GM18499 (cell line): Measurements from ENCODE around the gene SEC62.
"Not testable (repeated sequence)": the region's sequence is repeated elsewhere in the genome, so short reads cannot be mapped to it uniquely, and the experiment has no call there.

Source experiments
- ATAC-seq: cut with Tn5 transposase; IDR thresholded peaks from one replicate; pipeline ENCODE4 v1.9.1; 2021; ENCODE audit warnings: moderate number of reproducible peaks; ENCODE audit not compliant: insufficient read depth, unreplicated experiment

SEC62 gene

DNA sequence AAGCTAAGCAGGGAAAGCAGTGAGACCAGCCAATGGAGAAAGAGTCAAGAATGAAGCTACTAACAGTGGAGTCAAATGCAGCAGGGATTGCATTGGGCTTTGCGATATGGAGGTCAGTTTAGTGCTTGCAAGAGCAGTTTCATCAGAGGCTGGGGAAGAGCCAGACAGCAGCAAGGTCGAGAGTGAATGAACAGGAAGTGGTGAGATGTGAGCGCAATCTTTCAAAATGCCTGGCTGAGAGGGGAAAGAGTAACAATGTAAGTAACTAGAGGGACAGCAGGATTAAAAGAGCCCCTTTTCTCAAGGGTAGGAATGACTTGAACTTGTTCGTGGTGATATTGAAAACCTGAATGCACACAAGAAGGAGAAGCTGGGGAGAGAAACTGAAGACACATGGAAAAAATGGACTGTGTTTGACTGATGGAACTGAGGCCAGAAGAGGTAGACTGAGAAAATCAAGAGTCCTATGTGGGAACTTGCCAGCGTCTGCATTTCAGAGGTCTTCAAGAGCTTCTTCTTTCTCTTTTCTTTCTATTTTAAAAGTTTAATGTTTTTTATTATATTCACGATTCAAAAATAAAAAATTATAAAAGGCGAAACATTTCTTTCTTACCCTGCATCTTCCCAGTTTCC lies 40.5 kb downstream of the SEC62 start:
- peak; percentile 74 for ATAC-seq

DNA sequence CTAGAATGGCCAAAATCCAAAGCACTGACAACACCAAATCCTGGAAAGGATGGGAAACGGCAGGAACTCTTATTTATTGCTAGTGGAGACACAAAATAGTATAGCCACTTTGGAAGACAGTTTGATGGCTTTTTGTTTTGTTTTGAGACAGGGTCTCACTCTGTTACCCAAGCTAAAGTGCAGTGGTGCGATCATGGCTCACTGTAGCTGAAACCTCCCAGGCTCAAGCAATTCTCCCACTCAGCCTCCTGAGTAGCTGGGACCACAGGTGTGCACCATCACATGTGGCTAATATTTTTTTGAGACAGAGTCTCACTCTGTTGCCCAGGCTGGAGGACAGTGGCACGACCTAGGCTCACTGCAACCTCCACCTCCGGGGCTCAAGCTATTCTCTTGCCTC lies 43.9 kb downstream of the SEC62 start:
- no peak for ATAC-seq

DNA sequence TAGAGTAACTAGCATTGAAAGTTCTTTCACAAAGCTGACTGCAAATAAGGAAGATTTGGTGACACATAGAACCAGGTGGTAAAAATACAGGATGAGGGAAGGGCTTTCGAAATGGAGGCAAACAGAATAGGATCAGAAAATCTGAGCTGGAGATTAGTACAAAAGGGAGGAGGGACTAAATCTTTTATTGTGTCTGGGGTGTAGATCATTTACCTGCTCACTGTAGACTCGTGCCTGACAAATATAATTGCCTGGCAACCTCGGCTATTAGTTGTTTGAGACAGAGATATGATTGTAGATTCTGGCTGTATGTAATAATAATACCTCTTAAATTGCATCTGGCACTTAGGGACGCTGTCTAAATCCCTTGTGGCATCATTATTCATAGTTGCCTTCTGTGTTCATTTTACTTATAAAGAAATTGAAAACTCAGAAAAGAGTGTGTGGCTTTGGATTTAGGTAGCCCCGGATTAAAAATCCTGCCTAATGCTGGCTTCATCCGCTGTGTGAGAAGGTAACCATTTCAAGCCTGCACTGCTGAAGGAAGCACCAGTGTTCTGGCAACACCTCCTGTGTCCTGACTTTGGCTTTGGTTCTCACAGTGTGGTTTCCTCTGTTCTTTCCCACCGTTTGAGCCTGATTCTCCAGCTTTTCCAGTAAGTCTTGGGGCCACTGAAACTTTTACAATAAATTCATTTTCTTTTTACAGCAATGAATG lies 46.2 kb downstream of the SEC62 start:
- no peak for ATAC-seq

GRCh38 chr3:170016057-170016456 lies 49.5 kb downstream of the SEC62 start:
- ATAC-seq: no peak

GRCh38 chr3:170019306-170019705 lies 52.7 kb downstream of the SEC62 start:
- ATAC-seq: not testable (repeated sequence)

DNA sequence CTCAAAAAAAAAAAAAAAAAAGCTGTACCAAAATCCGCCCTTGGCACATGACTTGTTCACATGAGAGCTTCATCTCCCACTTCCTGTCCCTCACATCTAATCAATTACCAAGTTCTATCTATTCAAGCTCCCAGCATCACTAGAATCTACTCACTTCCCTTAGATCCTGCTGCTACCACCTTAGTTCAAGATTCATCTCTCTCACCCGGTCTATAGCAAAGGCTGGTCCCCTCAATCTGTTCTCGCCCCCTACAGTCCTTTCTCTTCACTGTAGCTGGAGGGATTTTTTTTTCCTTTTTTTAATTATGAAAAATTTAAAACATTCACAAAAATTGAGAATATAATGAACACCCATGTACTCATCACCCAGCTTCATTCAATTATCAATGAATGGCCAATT lies 54.5 kb downstream of the SEC62 start:
- no peak for ATAC-seq

GRCh38 chr3:170022336-170022735 lies 55.7 kb downstream of the SEC62 start:
- ATAC-seq: no peak

- ATAC-seq: no peak
These were observed 56.6 kb downstream of the SEC62 start for GRCh38 chr3:170023165-170023564.

GRCh38 chr3:170024581-170024980 lies 58.0 kb downstream of the SEC62 start:
- ATAC-seq: no peak

DNA sequence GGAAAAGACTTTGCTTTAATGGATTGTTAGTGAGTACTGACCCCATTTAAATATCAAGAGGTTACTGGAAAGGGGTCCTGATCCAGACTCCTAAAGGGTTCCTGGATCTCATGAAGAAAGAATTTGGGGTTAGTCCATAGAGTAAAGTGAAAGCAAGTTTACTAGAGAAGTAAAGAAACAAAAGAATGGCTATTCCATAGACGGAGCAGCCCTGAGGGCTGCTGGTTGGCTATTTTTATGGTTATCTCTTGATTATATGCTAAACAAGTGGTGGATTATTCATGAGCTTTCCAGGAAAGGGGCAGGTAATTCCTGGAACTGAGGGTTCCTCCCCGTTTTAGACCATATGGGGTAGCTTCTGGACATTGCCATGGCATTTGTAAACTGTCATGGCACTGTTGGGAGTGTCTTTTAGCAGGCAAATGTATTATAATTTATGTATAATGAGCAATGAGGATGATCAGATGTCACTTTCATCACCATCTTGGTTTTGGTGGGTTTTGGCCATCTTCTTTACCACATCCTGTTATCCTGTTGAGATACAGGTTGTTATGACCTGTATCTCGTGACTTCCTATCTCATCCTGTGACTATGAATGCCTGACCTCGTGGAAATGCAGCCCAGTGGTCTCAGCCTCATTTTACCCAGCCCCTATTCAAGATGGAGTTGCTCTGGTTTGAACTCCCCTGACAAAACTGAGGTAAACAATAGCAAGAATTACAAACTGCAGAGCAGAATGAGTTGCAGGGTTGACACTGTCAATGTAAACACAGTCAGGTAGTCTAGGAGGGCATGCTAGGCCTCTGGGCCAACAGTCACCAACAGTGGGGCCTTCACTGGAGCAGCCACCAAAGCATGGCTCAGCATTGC lies 60.9 kb downstream of the SEC62 start:
- ATAC-seq: no peak

DNA sequence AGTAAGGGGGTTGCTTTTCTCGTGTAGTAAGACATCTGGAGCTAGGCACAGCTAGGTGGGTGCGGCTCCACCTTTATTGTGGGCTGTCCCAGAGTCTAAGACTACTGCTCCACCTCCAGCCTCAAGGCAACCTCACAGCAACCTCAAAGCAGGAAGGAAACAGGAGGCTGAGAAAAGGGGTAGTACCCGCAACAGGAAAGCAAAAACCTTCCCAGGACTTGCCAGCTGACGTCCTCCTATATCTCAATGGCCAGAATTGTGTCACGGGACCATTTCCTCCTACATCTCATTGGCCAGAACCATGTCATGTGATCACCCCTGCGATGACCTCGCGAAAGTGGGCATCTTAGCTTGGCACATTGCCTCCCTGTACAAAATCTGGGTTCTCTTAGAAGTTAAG lies 66.9 kb downstream of the SEC62 start:
- ATAC-seq: no peak

DNA sequence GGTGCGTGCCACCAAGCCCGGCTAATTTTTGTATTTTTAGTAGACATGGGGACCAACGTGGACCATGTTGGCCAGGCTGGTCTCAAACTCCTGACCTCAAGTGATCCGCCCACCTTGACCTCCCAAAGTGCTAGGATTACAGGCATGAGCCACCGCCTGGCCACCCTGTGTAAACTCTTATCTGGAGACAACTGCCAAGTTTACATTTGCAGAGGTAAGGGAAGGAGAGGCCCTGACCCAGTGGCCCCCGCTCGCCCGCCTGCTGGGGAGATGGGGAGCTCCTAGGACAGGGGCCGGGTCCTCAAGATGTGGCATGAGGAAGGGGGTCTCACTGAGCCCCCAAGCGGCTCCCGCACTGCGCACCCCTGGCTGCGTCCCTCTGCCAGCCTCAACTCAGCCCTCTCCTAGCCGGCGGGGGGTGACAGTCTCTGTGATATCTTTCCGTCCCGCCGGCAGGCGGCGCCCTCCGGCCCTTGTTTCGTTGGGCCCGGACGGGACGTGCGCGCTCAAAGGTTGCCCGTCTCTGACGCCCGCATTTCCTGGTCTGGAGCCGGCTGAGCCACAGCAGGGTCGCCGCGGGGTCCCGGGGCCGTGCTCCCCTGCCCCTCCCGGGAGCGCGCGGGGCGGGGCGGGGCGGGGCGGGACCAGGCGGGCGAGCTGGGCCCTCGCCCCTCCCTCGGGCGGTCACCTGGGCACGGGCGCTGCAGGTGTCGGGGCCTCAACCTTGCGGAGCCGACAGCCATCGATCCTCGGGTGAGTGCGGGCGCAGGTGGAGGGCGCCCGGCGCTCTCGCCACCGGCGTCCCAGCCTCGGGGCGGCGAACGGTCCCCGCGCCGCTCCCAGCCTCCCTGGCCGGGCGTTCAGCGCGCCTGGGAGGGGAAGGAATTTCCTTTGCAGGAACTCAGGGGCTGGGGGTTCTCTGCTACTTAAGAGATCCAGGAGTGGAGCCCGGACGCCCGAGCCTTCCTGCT lies 71.1 kb downstream of the SEC62 start, which contains the start of gene GPR160:
Gene GPR160 (plus strand): TSS at position 533 of the 971 bp plus-strand sequence. CDS start 45,978 bp downstream, outside the sequence.
- peak; percentile 65 for ATAC-seq

DNA sequence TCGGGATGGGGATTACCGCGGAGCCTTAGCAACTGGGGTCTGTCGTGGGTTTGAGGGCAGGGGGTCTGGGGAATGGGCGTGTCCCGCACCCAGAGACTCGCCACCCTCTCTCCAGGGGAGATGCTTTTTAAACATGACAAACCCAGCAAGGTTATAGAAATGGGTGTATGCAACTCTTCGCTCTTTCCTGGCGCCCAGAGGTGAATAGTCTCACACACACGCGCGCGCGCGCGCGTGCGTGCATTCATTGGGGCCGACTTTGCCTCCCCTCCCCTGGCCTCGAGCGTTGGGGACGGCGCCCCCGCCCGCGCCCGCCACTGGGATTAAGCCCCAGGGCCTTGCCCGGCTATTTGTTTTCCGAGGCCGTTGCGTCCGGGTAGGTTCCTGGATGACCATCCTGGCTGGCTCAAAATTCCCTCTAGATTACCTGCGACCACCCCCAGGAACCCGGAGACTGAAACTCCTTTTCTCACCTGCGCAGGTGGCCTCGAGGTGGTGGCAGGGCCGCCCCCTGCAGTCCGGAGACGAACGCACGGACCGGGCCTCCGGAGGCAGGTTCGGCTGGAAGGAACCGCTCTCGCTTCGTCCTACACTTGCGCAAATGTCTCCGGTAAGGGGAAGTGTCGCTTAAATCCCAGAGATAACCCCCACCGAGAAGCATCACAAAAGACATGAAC lies 72.0 kb downstream of the SEC62 start:
- no peak for ATAC-seq

DNA sequence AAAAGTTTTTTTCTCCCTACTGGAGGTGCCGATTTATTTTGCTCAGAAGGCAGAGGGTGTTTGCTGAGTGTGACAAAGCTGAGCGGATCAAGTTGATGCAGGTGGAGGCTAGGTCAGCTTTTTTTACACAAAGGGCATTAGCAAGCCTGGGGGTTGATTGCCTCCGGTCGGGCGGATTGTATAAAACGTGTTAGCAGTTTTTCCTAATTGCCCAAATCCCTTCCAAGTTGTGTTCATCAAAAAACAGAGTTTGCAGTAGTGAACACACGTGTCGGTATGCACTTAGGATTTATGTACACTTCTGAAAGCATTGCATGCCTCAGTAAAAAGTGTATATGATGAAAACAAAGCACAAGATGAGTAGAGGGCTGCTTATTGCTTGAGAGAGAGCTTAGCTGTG lies 73.8 kb downstream of the SEC62 start:
- no peak for ATAC-seq

DNA sequence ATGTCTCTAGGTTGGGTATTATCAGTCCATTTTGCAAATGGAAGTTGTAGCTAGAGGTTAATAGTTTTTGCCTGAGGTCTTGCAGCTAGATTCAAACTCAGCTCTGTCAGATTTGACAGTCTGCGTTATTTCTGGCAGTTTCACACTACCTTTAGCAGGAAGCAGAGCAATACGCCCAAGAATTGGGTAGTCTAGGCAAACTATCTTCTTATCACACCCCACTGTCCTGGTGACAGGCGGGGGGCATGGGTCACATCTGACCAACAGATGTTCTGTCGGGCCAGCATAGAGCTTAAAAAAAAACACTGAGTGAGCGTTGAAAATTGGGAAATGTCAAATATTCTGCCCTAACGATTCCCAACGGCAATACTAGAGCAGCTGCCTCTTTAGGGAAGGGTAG lies 76.9 kb downstream of the SEC62 start:
- ATAC-seq: no peak

DNA sequence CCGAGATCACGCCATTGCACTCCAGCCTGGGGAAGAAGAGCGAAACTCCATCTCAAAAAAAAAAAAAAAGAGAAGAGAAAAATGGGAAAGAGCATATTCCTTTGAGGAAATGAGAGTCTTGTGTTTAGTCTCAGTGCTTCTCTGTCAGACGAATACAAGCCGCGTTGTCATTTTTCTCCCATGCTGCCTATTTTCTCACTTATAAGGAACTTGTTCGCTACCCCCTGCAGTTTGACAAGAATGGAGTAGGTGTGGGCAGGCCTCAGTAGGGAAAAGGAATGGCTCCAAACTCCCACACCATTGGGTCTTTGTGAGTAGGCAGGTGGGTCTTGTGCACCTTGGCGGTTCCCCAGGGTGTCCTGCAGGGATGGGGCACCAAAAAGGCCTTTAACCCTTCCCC lies 77.7 kb downstream of the SEC62 start:
- ATAC-seq: no peak

DNA sequence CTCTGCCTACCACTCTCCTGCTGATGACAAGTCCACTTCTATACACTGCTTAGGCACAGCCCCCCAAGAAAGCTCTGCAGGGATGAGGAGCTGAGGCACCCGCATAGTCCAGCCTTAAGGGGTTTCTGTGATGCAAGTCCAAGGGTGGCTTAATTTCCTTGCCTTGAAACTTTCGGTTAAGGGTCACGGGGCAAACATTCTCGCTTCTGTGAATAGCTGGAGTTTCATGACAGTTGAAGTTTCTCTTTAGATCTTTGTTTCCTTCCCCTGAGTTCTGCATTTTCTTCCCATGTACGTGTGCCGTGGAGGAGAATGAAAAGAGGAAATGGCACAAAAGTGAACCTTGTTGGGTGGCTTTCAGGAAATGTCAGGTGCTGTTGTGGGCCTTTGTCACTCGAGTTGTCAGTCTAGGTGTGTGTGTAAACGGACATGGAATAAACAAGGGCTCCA lies 78.2 kb downstream of the SEC62 start:
- peak; percentile 74 for ATAC-seq

DNA sequence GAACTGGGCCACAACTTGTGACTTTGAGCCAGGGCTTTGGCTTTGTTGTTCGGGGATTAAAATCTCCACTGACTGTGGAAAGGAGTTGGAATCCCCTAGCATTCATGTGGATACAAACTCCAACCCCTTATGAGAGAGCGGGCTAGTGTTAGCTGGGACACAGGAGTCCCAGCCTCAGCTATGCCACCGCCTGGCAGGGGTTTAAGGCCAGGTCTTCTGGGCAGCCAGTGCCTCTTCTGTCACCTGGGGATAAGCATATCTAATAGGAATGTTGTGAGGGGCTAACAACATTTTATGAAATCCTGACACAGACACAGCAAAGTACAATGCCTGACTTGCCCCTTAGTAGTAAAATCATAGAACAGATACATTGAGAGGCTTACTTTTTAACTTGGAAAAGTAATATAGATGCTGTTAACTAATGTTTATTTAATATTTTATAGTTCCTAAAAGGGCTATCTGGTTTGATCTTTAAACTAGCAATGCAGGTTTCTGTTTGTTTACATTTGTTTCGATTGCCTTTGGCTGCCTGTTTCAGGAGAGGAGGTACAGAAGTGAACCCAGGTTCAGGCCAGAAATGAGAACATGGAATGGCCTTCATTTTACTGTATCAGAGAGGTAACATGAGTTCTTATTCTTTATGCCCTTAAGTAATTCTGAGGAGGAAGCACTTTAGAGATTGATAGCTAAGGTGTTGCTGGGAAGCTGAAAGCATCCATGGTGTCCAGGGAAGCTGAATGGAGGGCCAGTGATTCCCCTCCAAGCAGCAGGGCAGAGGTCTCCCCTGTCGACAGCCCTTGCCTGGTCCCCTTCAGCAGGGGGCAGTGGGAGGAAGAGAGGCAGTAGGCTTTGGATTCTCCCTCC lies 79.9 kb downstream of the SEC62 start:
- ATAC-seq: no peak

DNA sequence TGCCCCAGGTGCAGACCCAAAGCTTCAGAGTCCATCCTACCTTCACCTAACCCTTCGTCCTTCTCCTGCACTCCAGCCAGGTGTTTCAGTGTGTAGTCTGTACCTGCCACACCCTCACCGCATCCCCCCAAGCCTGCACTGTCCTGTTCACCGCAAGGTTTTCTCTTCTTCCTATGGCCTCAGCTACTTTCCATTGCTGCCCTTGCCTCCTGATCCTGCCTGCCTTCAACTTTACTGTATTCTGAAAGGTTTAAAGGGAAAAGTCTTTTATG lies 80.5 kb downstream of the SEC62 start:
- no peak for ATAC-seq
